ENCODE data around the gene C10orf62.

- TF ChIP-seq EZH2phosphoT487 (IDR thresholded peaks at IDR 0.05; ENCODE audit: unreplicated experiment), result no peak
- TF ChIP-seq CTCF (conservative IDR thresholded peaks at IDR 0.05; ENCODE audit: low read depth in 2 of 2), result no peak
- no peak for TF ChIP-seq ZNF331 (CRISPR knock-in tag; IDR thresholded peaks at IDR 0.05; ENCODE audit: low read depth)
- TF ChIP-seq EZH2 (IDR thresholded peaks at IDR 0.05; ENCODE audit: low read depth, unreplicated experiment), result no peak
Measured at GRCh38 chr10:97563337-97563736, 26.2 kb upstream of the C10orf62 start.
